NCI-H226 (cell line): Measurements from ENCODE around the gene AKAP3.

Experiments used
- DNase-seq: peaks from one replicate; pipeline ENCODE4 v3.0.0-alpha.2; 2015

The AKAP3 gene

DNA sequence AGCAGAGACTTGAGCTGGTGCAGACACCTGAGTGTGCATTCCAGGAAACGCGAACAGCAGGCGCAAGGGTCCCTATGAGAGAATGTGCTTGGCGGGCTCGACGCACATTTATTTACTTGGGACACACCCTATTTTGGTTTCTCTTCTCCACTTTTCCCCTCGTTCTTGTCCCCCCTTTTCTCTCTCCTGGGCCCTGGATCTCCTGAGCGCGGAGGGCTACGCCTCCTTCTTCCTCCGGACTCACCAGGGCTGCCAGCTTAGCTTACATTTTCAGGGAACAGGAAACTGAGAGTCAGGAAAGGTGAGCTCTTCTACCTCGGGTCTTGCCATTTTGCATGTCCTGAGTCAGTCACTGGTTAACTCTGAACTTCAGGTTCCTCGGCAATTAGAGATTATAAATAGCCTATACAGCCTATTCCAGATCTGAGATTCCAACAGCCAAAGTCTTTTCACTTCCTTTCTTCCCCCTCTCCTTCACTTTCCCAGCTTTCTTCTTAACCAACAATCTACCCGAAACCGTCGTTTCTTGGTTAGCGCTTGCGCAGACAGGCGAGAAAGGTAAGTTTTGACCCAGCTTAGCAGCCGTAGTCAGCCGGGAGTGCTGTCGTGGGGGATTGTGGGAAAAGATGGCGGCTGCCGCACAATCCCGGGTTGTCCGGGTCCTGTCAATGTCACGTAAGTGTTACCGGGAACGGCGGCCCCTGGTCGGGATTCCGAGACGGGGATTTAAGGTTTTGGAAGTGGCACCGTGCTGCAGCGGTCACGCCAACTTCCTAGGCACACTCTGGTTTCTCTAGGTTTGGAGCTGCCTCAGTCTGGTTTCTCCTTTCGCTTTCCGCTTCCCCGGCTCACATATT is at the start of gene AKAP3, which contains the start of gene NDUFA9:
TSS of gene AKAP3 (minus strand) at position 551 of the 857 bp plus-strand sequence. CDS start 10,855 bp downstream, outside the sequence.
TSS of gene NDUFA9 (plus strand) at position 614 of the 857 bp plus-strand sequence. CDS start at position 627, 13 bp downstream.
- peak; percentile 69 for DNase-seq

DNA sequence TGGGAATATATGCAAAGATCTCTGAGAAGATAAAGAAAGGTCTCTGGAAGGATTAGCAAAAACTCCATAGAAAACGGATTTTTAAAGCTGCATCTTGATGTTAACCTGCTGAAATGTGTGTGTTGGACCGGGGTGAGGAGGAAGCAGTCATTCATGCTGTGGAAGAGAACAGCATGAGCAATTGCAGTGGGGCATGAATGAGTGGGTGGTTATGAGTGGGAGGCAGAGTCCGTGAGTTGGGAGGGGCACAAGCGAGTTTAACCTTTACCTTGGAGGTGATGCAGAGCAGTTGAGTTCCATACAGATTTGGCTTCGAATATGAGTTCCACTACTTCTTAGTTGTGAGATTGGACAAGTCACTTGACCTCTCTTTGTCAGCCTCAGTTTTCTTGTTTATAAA is 41.9 kb upstream of the AKAP3 start:
- no peak for DNase-seq

- DNase-seq = no peak
These were observed 36.5 kb upstream of the AKAP3 start for GRCh38 chr12:4685317-4685716.

GRCh38 chr12:4681732-4682131 is 32.9 kb upstream of the AKAP3 start:
- no peak for DNase-seq

GRCh38 chr12:4679711-4680110 is 30.9 kb upstream of the AKAP3 start:
- no peak for DNase-seq

DNA sequence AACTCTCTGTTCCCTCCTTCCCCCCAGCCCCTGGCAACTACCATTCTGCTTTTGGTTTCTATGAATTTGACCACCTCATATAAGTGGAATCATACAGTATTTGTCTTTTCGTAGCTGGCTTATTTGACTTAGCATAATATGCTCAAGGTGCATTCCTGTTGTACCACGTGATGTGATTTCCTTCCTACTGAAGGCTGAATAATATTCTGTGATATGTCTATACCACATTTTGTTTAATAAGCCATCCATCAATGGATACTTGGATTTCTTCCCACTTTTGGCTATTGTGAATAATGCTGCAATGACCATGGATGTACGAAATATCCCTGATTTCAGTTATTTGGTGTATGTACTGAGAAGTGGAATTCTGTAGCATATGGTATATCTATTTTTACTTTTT is 16.4 kb upstream of the AKAP3 start:
- no peak for DNase-seq

DNA sequence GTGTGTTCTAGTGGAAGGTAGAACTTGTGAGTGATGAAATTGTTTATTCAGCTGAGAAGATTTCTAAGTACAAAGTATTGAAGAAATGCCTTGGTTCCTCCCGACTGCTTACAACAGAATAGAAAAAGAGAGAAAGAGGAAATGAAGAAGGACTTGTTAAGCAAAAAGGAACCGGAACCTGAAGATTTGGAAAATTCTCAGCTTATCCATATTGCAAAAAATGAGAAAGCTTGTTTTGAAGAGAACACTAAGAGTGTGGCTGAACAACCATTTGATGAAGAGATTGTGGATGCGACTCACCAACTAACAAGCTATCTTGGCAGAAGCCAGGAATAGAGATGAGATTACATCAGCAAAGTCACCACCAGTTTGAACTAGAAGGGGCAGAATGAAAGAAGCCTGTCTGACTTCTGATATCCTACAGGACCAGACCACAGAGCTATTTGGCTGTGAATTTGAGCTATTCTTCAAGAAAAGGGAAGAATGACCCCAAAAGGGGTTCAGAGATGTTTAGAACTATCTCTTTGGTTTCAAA is 15.2 kb upstream of the AKAP3 start:
- peak; percentile 62 for DNase-seq

- no peak for DNase-seq
These were observed 4.8 kb upstream of the AKAP3 start for GRCh38 chr12:4653691-4654090.

DNA sequence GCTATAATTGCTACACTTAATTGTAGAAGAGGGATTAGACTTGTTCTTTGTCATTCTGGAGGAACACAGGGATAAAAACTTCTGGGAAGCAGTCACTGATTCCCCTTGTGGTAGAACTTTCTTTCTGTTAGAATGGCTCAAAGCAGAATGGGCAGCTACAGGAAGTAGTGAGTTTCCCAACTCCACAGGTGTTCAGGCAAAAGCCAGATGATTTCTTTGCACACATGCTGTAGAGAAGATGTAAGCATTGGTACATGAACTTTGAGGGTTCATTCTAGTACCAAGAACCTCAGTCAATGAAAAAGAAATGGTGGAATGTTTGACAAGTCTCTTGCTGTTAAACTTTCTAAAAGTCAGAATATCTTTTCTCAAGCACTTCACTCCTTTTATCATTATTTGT is 4.4 kb upstream of the AKAP3 start:
- DNase-seq = no peak

DNA sequence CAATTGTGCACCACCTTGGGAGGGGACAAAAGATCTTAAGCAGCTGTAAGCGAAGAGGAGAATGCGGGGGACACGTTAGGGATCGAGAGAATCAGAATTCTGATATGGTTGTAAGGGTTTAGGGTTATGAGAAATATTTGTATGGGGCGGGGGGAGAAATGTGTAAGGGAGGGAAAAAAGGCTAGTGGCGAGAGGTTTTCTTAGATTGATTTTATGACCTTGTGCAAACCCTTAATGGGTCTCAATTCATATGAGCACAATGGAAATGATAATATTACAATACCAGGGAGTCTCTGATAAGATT is 459 bp upstream of the AKAP3 start:
- DNase-seq = no peak

- no peak for DNase-seq
These were observed 749 bp downstream of the AKAP3 start for GRCh38 chr12:4648104-4648500.

- DNase-seq = no peak
These were observed 3.8 kb downstream of the AKAP3 start for GRCh38 chr12:4645023-4645422.

- DNase-seq = no peak
These were observed 5.1 kb downstream of the AKAP3 start for GRCh38 chr12:4643747-4644146.

GRCh38 chr12:4630262-4630661 is 18.6 kb downstream of the AKAP3 start:
- DNase-seq = no peak

DNA sequence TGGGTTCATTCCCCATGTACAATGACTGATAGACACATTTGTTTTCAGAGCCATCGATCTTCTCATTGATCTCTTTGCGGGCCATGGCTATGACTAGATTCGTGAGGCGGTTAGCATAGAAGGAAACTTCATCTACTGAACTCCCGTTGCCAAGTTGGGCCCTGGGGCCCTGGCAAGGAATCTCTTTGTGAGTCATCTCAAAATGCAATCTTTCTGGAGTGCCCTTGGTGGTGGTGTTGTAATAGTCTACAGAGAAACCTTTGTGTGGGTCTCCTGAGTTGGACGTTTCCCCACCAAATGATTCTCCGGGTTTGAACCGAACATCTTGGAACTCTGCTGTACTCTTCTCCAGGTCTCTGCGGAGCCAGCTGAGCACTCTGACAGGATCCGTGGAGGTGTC is 20.4 kb downstream of the AKAP3 start:
- DNase-seq = no peak

DNA sequence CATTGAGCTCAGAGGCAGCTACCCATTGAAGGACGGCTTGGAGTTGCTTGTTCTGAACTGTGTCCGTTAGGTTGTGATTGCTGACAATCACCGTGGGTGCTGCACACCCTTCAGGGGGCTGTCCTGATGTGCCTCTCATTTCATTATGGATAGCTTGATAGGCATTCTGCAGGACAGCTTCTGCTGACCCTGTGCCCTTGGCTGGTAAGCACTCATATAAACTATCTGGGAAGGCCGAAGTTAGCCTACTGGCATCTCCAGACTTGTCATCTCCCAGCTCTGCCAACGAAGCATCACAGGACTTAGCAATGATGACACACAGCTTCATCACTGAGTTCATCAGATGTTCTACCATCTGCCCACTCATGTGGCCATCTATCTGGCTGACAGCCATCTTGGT is 22.3 kb downstream of the AKAP3 start:
- no peak for DNase-seq

- no peak for DNase-seq
These were observed 27.3 kb downstream of the AKAP3 start for GRCh38 chr12:4621511-4621910.

DNA sequence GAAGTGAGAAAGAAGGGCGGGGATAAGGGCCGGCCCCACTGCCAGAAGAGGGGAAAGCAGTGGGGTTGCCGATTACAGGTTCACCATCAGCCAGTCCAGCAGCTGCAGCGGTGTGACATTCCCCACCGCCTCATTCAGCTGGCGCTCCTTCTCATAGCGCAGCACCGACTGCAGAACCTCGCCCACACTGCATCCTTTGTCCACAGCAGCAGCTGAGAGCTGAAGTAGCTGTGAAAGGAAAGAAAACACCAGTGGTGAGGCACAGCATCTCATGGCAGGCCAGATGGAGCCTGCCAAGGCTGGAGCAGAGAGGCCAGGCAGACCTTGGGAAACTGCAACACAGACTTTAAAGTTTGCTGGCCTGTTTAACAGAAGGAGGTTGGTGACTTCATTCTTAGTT is 33.2 kb downstream of the AKAP3 start:
- no peak for DNase-seq

DNA sequence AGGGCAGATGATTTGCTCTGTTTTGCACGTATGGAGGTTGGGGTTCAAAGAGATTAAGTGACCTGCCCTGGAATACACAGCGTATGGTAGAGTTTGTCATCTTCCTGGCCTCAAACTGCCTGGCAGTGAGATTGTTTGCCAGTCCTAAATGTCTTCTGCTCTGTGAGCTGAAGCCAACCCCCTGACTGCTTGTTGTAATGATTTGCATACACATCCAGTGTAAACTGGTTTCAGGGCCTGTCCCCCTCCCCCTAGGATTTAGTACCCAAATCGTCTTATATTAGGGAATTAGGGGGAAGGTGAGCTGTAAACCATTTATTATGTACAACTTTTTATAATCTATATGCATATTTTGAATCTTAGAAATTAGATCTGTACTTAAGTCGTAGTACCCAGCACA is 38.4 kb downstream of the AKAP3 start:
- DNase-seq = no peak

GRCh38 chr12:4609071-4609470 is 39.8 kb downstream of the AKAP3 start:
- DNase-seq = no peak

- no peak for DNase-seq
These were observed 41.8 kb downstream of the AKAP3 start for GRCh38 chr12:4607056-4607455.

DNA sequence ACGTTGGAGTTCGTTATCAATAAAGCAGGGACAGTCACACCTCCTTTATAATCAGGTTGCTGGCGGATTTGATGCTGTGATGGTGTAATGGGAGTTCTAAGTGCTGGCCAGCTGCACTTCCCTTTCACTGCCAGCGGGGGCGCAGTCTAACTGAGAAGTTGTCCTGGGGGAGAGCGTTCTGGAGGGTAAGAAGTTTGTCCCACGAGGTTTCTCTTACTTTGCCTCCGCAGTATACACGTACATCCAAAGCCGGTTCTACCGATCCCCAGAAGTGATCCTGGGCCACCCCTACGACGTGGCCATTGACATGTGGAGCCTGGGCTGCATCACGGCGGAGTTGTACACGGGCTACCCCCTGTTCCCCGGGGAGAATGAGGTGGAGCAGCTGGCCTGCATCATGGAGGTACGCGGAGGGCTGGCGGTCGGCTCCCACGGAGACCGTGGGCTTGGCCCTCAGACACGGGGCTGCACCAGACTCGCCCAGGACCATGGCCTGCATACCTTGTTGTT is 44.1 kb downstream of the AKAP3 start:
- DNase-seq = peak; percentile 77

DNA sequence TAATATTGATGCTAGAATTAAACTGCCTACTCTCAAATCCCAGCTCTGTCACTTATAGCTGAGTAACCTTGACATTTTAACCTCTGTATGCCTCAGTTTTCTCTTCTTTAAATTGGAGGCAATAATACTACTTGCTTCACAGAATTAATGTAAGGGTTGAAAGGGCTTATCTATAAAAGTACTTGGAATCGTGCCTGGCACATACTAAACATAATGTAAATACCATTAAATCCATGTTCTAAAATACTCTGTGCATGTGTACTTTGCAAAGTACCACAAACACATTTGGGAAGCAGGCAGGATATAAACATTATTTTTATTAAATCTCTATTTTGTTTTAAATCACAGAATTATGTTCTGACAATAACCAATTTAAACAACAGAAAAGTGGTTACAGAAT is 44.9 kb downstream of the AKAP3 start:
- no peak for DNase-seq

GRCh38 chr12:4603421-4603820 is 45.4 kb downstream of the AKAP3 start:
- DNase-seq = no peak

DNA sequence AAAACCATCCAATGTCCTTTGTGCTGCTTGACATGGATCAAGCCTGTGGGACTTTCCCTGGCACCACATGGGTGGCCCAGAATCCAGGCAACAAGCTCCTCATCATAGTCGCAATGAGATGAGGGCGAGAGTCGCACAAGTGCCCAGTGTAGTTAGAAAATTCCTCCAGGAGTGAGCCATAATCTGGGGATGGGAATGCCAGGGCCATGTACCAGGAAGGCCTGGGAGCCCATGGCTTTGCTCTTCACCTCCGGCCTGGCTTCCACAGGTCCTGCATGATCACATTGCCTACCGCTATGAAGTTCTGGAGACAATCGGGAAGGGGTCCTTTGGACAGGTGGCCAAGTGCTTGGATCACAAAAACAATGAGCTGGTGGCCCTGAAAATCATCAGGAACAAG is 53.0 kb downstream of the AKAP3 start:
- no peak for DNase-seq
